ENCODE measurements around the gene CCDC106. TPM values are rescaled to one million over a fixed set of nuclear protein-coding genes. Genes with fewer than 3 reads are reported as not detected.

Gene CCDC106
- total RNA-seq, 1 experiment from 2014 or later, result 19.9 TPM

GRCh38 chr19:55667958-55668357 is 19.9 kb downstream of the CCDC106 start:
- H3K27ac Mint-ChIP-seq, result peak overlapping the region in 2 of 3 experiments; percentile 53 to 61; a peak in 1 of 7 replicates

More at GRCh38 chr19:55667958-55668357, 19.9 kb downstream of the CCDC106 start:
- H3K9me3 ChIP-seq (ENCODE audit: control insufficient read depth, low read depth, low read length), result no peaks in the 10 kb centered on the region
- H3K79me1 ChIP-seq (ENCODE audit: insufficient read depth, low read depth, low read length, poor library complexity, severe bottlenecking), result no peaks in the 10 kb centered on the region
- no peak overlapping the region for H4K5ac ChIP-seq (ENCODE audit: insufficient read length, low read depth, low read length)
- no peak overlapping the region for H4K8ac ChIP-seq (replicated peaks; ENCODE audit: insufficient read length, low read depth, low read length)
- H4K20me1 ChIP-seq (ENCODE audit: control insufficient read depth, insufficient read depth, insufficient read length), result no peaks in the 10 kb centered on the region
- DNase-seq, result no peak
- H3K4me3 Mint-ChIP-seq, result no peak overlapping the region
- no peaks in the 10 kb centered on the region for H3K9me3 Mint-ChIP-seq
- TF ChIP-seq, protein P1, sequence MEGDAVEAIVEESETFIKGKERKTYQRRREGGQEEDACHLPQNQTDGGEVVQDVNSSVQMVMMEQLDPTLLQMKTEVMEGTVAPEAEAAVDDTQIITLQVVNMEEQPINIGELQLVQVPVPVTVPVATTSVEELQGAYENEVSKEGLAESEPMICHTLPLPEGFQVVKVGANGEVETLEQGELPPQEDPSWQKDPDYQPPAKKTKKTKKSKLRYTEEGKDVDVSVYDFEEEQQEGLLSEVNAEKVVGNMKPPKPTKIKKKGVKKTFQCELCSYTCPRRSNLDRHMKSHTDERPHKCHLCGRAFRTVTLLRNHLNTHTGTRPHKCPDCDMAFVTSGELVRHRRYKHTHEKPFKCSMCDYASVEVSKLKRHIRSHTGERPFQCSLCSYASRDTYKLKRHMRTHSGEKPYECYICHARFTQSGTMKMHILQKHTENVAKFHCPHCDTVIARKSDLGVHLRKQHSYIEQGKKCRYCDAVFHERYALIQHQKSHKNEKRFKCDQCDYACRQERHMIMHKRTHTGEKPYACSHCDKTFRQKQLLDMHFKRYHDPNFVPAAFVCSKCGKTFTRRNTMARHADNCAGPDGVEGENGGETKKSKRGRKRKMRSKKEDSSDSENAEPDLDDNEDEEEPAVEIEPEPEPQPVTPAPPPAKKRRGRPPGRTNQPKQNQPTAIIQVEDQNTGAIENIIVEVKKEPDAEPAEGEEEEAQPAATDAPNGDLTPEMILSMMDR (conservative IDR thresholded peaks at IDR 0.05), result no peak
- no peak overlapping the region for H2AFZ ChIP-seq (ENCODE audit: low read length)
- H3K23ac ChIP-seq (ENCODE audit: insufficient read length, low read depth, low read length), result no peak overlapping the region
- H3K36me3 Mint-ChIP-seq (ENCODE audit: insufficient read depth in 1 of 3, low read depth in 3 of 3), result peaks cover 68 to 89% (median 80%) of the 10 kb centered on the region in 3 experiments
- H2BK12ac ChIP-seq (ENCODE audit: insufficient read length, low read depth, low read length), result no peak overlapping the region
- H2BK15ac ChIP-seq (ENCODE audit: low read depth, low read length), result no peak overlapping the region
- no peak overlapping the region for H3K18ac ChIP-seq (ENCODE audit: insufficient read length, low read depth, low read length)
- no peak overlapping the region for H3K56ac ChIP-seq (ENCODE audit: insufficient read length, low read depth, low read length)
- no peak overlapping the region for H4K91ac ChIP-seq (ENCODE audit: insufficient read length, low read depth, low read length)
- H2AK5ac ChIP-seq (ENCODE audit: insufficient read length, low read length), result no peak overlapping the region
- no peaks in the 10 kb centered on the region for H3K23me2 ChIP-seq (ENCODE audit: insufficient read length, low read depth, low read length, poor library complexity, severe bottlenecking)
- no peak overlapping the region for H3K27ac ChIP-seq (ENCODE audit: insufficient read length, low read depth, low read length)
- no peak overlapping the region for H3K14ac ChIP-seq (ENCODE audit: insufficient read depth, low read length)
- H3T11ph ChIP-seq (ENCODE audit: low read length), result no peak overlapping the region
- no peaks in the 10 kb centered on the region for H3K27me3 Mint-ChIP-seq (ENCODE audit: low read depth)
- no peak overlapping the region for H3K4ac ChIP-seq (ENCODE audit: low read depth, low read length)
- peaks cover 17 to 22% of the 10 kb centered on the region in 2 experiments for H3K4me1 Mint-ChIP-seq
- peaks cover 9% of the 10 kb centered on the region; the same call in 1 of the 2 replicates for H3K79me2 ChIP-seq (ENCODE audit: insufficient read depth, low read length)
- H3K27me3 ChIP-seq (ENCODE audit: insufficient read depth, low read length), result no peaks in the 10 kb centered on the region
- no peak overlapping the region for H2BK20ac ChIP-seq (ENCODE audit: low read depth, low read length, poor library complexity, severe bottlenecking)
- no peak overlapping the region for H3K4me2 ChIP-seq (ENCODE audit: insufficient read depth, insufficient read length, low read length)
- H3K9ac ChIP-seq (ENCODE audit: extremely low read depth, insufficient read length, low read length), result no peak overlapping the region
- no peak overlapping the region for H2BK120ac ChIP-seq (ENCODE audit: low read depth, low read length, poor library complexity, severe bottlenecking)
- no peak overlapping the region for H2BK5ac ChIP-seq (ENCODE audit: insufficient read length, low read length)
- H3K4me1 ChIP-seq (ENCODE audit: insufficient read depth, low read length), result no peaks in the 10 kb centered on the region
- WGBS (ENCODE audit: extremely low coverage, insufficient read length, low lambda C conversion rate), result no CpG with 5 or more reads among the region's 11 CpGs

Data from H9 (cell line).